Caco-2 (cell line): ENCODE results near the gene NPR1. TPM values are rescaled to one million over a fixed set of nuclear protein-coding genes. Genes with fewer than 3 reads are reported as not detected.

Experiments
- BruUV-seq: library from RNA; stranded (reverse); fragments of 400-500 nt; replicated peaks from 2 replicates; lab custom pipeline; 2021; lab: Mats Ljungman, UMichigan
- CTCF ChIA-PET: fragments of 300-600 bp; sonication (Branson Sonifier 250); formaldehyde crosslinking; loops from one replicate; lab custom pipeline; 2022; ENCODE audit warnings: antibody characterized with exemption; lab: Charles Lee
- POLR2A ChIA-PET: fragments of 300-600 bp; sonication (Branson Sonifier 250); formaldehyde crosslinking; loops from one replicate; lab custom pipeline; 2022; ENCODE audit warnings: antibody characterized with exemption; lab: Charles Lee
- DNase-seq, 2 experiments: peaks; one replicate each; pipeline versions ENCODE4 v3.0.0 to v3.0.0-alpha.2; 2020 to 2022
- H3K27me3 ChIP-seq: replicated peaks from 2 replicates; pipeline ENCODE4 v1.6.0; 2011; ENCODE audit warnings: low read length; ENCODE audit not compliant: control insufficient read depth, insufficient read depth
- H3K36me3 ChIP-seq: 2 replicates; pipeline ENCODE4 v1.5.1; 2011; ENCODE audit warnings: low read length; ENCODE audit not compliant: control insufficient read depth, insufficient read depth
- H3K4me1 ChIP-seq: fragments of 250-450 bp; sonication (Bioruptor Pico); 2 replicates; pipeline ENCODE4 v1.5.1; 2020; ENCODE audit warnings: mild to moderate bottlenecking
- H3K4me3 ChIP-seq: 2 replicates; pipeline ENCODE4 v1.5.1; 2011; ENCODE audit warnings: low read depth, mild to moderate bottlenecking, control low read depth, low read length
- H3K9me3 ChIP-seq: fragments of 250-450 bp; sonication (Bioruptor Pico); 2 replicates; pipeline ENCODE4 v1.5.1; 2020; ENCODE audit warnings: mild to moderate bottlenecking, moderate library complexity
- H3K27ac Mint-ChIP-seq: one replicate; pipeline ENCODE4 v1.8.0; 2022; ENCODE audit warnings: mixed read lengths; ENCODE audit not compliant: unreplicated experiment
- H3K27me3 Mint-ChIP-seq: one replicate; pipeline ENCODE4 v1.8.0; 2022; ENCODE audit warnings: mixed read lengths; ENCODE audit not compliant: insufficient read depth, unreplicated experiment
- H3K36me3 Mint-ChIP-seq: one replicate; pipeline ENCODE4 v1.8.0; 2022; ENCODE audit warnings: mild to moderate bottlenecking, mixed read lengths; ENCODE audit not compliant: insufficient read depth, unreplicated experiment
- H3K4me1 Mint-ChIP-seq: one replicate; pipeline ENCODE4 v1.8.0; 2022; ENCODE audit warnings: low read depth, mixed read lengths; ENCODE audit not compliant: unreplicated experiment
- H3K4me3 Mint-ChIP-seq: one replicate; pipeline ENCODE4 v1.8.0; 2022; ENCODE audit warnings: mild to moderate bottlenecking, moderate library complexity, mixed read lengths; ENCODE audit not compliant: unreplicated experiment
- H3K9me3 Mint-ChIP-seq: one replicate; pipeline ENCODE4 v1.8.0; 2022; ENCODE audit warnings: mixed read lengths; ENCODE audit not compliant: unreplicated experiment
- intact Hi-C: fragments of 100-400 bp; cut with micrococcal nuclease; formaldehyde crosslinking; loops from one replicate; pipeline ENCODE4 v1.10.0; 2022; ENCODE audit not compliant: unreplicated experiment
- total RNA-seq: library from RNA; stranded (reverse); gene quantifications from 2 replicates; pipeline ENCODE4 v1.2.3, GENCODE V29; 2022
- TF ChIP-seq, protein P1 (sequence below), 2 experiments: fragments of 200-600 bp in 1 of 2; IDR thresholded peaks; 1 replicate in 1 of 2; 2 replicates in 1 of 2; pipeline versions ENCODE4 v1.5.1 to v1.8.0; 2011 to 2022; ENCODE audit warnings: antibody characterized with exemption in 1 of 2, control low read depth in 1 of 2, inconsistent platforms in 1 of 2, low read depth in 1 of 2, low read length in 1 of 2, mild to moderate bottlenecking in 1 of 2, moderate library complexity in 1 of 2; ENCODE audit not compliant: insufficient read depth in 1 of 2, severe bottlenecking in 1 of 2, unreplicated experiment in 1 of 2

Gene NPR1
- total RNA-seq, 1 experiment from 2014 or later: 1.4 TPM

DNA sequence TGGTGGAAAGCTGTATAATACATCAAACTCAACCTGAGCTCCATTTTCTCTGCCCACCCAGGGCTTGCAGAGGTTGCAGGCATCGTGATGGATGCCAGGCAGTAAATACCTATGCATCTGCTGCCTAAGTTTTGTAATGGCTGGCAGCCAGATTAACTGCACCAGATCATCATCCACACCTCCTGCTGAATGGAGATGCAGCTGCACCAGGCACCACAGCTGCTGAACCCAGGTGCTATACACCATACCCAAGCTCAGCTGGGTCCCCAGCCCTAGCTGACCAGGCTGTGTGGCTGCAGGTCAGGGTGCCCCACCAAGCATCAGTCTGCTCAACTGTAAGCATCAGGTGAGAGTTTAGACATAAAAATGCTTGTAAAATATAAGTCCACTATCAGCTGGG, 26.7 kb upstream of the NPR1 start:
- Mint-ChIP-seq H3K36me3 (peaks cover 33% of the 10 kb centered on the region), H3K27ac (no peak overlapping the region), H3K4me3 (no peak overlapping the region), H3K9me3 (no peaks in the 10 kb centered on the region), H3K4me1 (peaks cover 31% of the 10 kb centered on the region), H3K27me3 (no peaks in the 10 kb centered on the region)
- no peak overlapping the region for H3K4me3 ChIP-seq
- ChIA-PET POLR2A (interaction anchor here (0.7 kb wide), 1 partner anchor 18 kb away, joined by 3 read pairs; the partner anchor contains the start of gene CHTOP), CTCF (no interaction called here)
- TF ChIP-seq, protein P1, sequence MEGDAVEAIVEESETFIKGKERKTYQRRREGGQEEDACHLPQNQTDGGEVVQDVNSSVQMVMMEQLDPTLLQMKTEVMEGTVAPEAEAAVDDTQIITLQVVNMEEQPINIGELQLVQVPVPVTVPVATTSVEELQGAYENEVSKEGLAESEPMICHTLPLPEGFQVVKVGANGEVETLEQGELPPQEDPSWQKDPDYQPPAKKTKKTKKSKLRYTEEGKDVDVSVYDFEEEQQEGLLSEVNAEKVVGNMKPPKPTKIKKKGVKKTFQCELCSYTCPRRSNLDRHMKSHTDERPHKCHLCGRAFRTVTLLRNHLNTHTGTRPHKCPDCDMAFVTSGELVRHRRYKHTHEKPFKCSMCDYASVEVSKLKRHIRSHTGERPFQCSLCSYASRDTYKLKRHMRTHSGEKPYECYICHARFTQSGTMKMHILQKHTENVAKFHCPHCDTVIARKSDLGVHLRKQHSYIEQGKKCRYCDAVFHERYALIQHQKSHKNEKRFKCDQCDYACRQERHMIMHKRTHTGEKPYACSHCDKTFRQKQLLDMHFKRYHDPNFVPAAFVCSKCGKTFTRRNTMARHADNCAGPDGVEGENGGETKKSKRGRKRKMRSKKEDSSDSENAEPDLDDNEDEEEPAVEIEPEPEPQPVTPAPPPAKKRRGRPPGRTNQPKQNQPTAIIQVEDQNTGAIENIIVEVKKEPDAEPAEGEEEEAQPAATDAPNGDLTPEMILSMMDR (IDR thresholded peaks at IDR 0.05; ENCODE audit: insufficient read depth in 1 of 2, low read depth in 1 of 2, low read length in 1 of 2, severe bottlenecking in 1 of 2, unreplicated experiment in 1 of 2): no peak
- H3K36me3 ChIP-seq: peaks cover under 1% of the 10 kb centered on the region; the same call in 1 of the 2 replicates
- no peaks in the 10 kb centered on the region for H3K9me3 ChIP-seq
- intact Hi-C loops: no loop called here
- DNase-seq: no peak
- H3K4me1 ChIP-seq: peaks cover 41% of the 10 kb centered on the region
- BruUV-seq: no TSS peak
- no peaks in the 10 kb centered on the region for H3K27me3 ChIP-seq

DNA sequence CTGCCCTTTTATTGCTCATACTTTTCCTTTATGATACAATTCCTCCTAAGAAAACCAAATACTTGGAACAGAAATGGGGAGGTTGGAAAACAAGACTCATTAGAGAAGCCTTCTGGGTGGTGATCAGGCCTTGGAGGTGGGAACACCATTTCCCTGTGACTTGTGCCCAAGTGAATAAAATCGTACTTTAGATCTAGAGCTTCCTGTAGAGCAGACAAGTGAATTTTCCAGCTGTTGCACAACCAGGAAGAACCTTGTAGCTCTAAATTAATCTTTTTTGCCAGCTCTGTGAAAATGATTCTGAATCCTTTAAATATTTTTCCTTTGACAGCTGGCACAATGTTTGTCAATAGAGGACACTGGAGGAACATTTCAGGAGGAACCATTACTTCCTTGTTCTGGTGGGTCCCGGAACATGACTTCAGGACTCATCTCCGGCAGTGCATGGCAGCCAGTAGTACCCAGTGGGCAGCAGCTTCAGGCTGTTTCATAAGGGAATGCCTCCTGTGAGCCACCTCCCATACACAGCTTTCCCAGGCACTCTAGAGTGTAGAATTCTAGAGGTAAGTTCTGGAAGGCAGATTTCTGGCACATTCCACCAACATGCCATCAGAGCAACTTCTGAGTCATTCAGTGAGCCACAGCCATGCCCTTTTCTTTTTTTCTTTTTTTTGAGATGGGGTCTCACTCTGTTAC, 25.5 kb upstream of the NPR1 start:
- H3K27me3 ChIP-seq: no peaks in the 10 kb centered on the region
- Mint-ChIP-seq H3K4me1 (peaks cover 23% of the 10 kb centered on the region), H3K27ac (no peak overlapping the region), H3K27me3 (no peaks in the 10 kb centered on the region), H3K9me3 (no peaks in the 10 kb centered on the region), H3K36me3 (peaks cover 21% of the 10 kb centered on the region), H3K4me3 (no peak overlapping the region)
- ChIA-PET POLR2A (no interaction called here), CTCF (no interaction called here)
- H3K4me3 ChIP-seq: no peak overlapping the region
- H3K36me3 ChIP-seq: no peaks in the 10 kb centered on the region; the same call in 1 of the 2 replicates
- TF ChIP-seq, protein P1 (IDR thresholded peaks at IDR 0.05; ENCODE audit: insufficient read depth in 1 of 2, low read depth in 1 of 2, low read length in 1 of 2, severe bottlenecking in 1 of 2, unreplicated experiment in 1 of 2): no peak
- no peak for DNase-seq
- BruUV-seq: no TSS peak
- no peaks in the 10 kb centered on the region for H3K9me3 ChIP-seq
- peaks cover 41% of the 10 kb centered on the region for H3K4me1 ChIP-seq
- intact Hi-C loops: no loop called here

DNA sequence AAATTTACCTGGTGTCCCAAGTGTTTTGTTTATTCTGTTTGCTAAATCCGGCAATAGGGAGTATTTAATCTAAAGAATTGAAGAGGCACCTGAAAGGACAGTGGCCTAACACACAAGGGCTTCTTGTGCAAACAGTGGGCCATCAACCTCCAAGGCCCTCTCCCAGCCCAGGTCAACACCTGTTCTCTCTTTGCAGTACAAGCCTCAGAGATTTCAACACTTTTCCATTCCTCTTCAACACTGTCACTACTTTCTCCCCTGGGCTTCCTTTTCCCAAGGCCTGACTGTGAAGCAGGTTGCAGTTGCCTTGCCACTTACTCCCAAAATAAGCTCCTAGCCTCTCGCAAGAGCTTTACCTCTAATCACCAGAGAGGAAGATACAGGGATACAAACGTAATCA, 23.2 kb upstream of the NPR1 start:
- Histone ChIP-seq H3K4me1 (peaks cover 33% of the 10 kb centered on the region), H3K36me3 (no peaks in the 10 kb centered on the region; the same call in 1 of the 2 replicates), H3K4me3 (no peak overlapping the region), H3K9me3 (no peaks in the 10 kb centered on the region), H3K27me3 (no peaks in the 10 kb centered on the region)
- Mint-ChIP-seq H3K9me3 (no peaks in the 10 kb centered on the region), H3K4me1 (peaks cover 16% of the 10 kb centered on the region), H3K27me3 (no peaks in the 10 kb centered on the region), H3K27ac (peak overlapping the region; percentile 51), H3K36me3 (peaks cover 14% of the 10 kb centered on the region), H3K4me3 (no peak overlapping the region)
- BruUV-seq: no TSS peak
- peak; percentile 73 for DNase-seq
- ChIA-PET CTCF (interaction anchor here (0.6 kb wide), 1 partner anchor 355 kb away, joined by 7 read pairs; no protein-coding TSS in a partner anchor), POLR2A (interaction anchor here (0.6 to 1.0 kb wide), 2 partner anchors 21 to 83 kb away, joined by 3 to 5 read pairs; partner anchors contain the start of gene CHTOP)
- TF ChIP-seq, protein P1 (IDR thresholded peaks at IDR 0.05; ENCODE audit: insufficient read depth in 1 of 2, low read depth in 1 of 2, low read length in 1 of 2, severe bottlenecking in 1 of 2, unreplicated experiment in 1 of 2): no peak
- intact Hi-C loops: no loop called here
